CD4-positive, alpha-beta memory T cell (primary cell): ENCODE measurements around the gene MT1B. TPM values are rescaled to one million over a fixed set of nuclear protein-coding genes. Genes with fewer than 3 reads are reported as not detected.

Experiments
- CTCF ChIA-PET: fragments of 350-600 bp; sonication (Branson Sonifier 250); formaldehyde crosslinking; loops from one replicate; lab custom pipeline; 2021; ENCODE audit warnings: inconsistent platforms; ENCODE audit not compliant: partially characterized antibody; lab: Charles Lee
- POLR2A ChIA-PET: fragments of 350-600 bp; sonication (Branson Sonifier 250); formaldehyde crosslinking; loops from one replicate; lab custom pipeline; 2021; ENCODE audit not compliant: partially characterized antibody; lab: Charles Lee
- DNase-seq, 5 donors: peaks; one replicate each; pipeline versions ENCODE4 v3.0.0 to v3.0.0-alpha.2; 2020 to 2022; ENCODE audit warnings: mixed read lengths in 1 of 5
- H3K27ac ChIP-seq: one replicate; pipeline ENCODE4 v1.7.0; 2013; ENCODE audit warnings: low read depth, low read length
- H3K27me3 ChIP-seq: 2 replicates; pipeline ENCODE4 v1.7.0; 2013; ENCODE audit warnings: mild to moderate bottlenecking, low read length, moderate library complexity; ENCODE audit not compliant: insufficient read depth
- H3K36me3 ChIP-seq: 2 replicates; pipeline ENCODE4 v1.7.0; 2013; ENCODE audit warnings: mild to moderate bottlenecking, low read length, moderate library complexity; ENCODE audit not compliant: insufficient read depth
- H3K4me1 ChIP-seq: 2 replicates; pipeline ENCODE4 v1.7.0; 2013; ENCODE audit warnings: mild to moderate bottlenecking, low read length, moderate library complexity; ENCODE audit not compliant: insufficient read depth
- H3K4me3 ChIP-seq, 2 donors: one replicate each; pipeline ENCODE4 v1.7.0; 2013; ENCODE audit warnings: low read length in 2 of 2, mild to moderate bottlenecking in 1 of 2
- H3K9me3 ChIP-seq, 2 donors: one replicate each; pipeline ENCODE4 v1.7.0; 2013; ENCODE audit warnings: low read length in 2 of 2, control low read depth in 1 of 2; ENCODE audit not compliant: control insufficient read depth in 1 of 2
- H3K27ac Mint-ChIP-seq, 7 donors: one replicate each; pipeline ENCODE4 v1.8.0; 2020 to 2021; ENCODE audit warnings: mixed read lengths in 7 of 7, mild to moderate bottlenecking in 6 of 7, inconsistent platforms in 3 of 7, moderate library complexity in 3 of 7
- H3K27me3 Mint-ChIP-seq, 2 donors: one replicate each; pipeline ENCODE4 v1.8.0; 2020 to 2021; ENCODE audit warnings: mixed read lengths in 2 of 2
- H3K36me3 Mint-ChIP-seq, 2 donors: one replicate each; pipeline ENCODE4 v1.8.0; 2020 to 2021; ENCODE audit warnings: mixed read lengths in 2 of 2, inconsistent platforms in 1 of 2, mild to moderate bottlenecking in 1 of 2
- H3K4me1 Mint-ChIP-seq, 4 donors: one replicate each; pipeline ENCODE4 v1.8.0; 2020 to 2021; ENCODE audit warnings: mixed read lengths in 4 of 4, mild to moderate bottlenecking in 1 of 4
- H3K4me3 Mint-ChIP-seq, 8 donors: one replicate each; pipeline ENCODE4 v1.8.0; 2020 to 2021; ENCODE audit warnings: mixed read lengths in 8 of 8, mild to moderate bottlenecking in 7 of 8, moderate library complexity in 6 of 8, inconsistent platforms in 3 of 8
- H3K9me3 Mint-ChIP-seq, 8 donors: one replicate each; pipeline ENCODE4 v1.8.0; 2020 to 2021; ENCODE audit warnings: mixed read lengths in 8 of 8, mild to moderate bottlenecking in 5 of 8, inconsistent platforms in 3 of 8, moderate library complexity in 1 of 8
- intact Hi-C: fragments of 100-400 bp; cut with micrococcal nuclease; formaldehyde crosslinking; loops from one replicate; pipeline ENCODE4 v1.15.1; 2023
- polyA plus RNA-seq, 2 donors: library from polyadenylated mRNA; unstranded; fragments of 300-500 nt; fragmentation: Illumina TruSeq; gene quantifications; one replicate each; pipeline ENCODE4 v1.2.3, GENCODE V29; 2021
- total RNA-seq, 2 experiments: library from RNA; stranded (reverse); gene quantifications; one replicate each; pipeline ENCODE4 v1.2.3, GENCODE V29; 2021

The MT1B gene
- total RNA-seq (not detected), polyA plus RNA-seq (not detected)

DNA sequence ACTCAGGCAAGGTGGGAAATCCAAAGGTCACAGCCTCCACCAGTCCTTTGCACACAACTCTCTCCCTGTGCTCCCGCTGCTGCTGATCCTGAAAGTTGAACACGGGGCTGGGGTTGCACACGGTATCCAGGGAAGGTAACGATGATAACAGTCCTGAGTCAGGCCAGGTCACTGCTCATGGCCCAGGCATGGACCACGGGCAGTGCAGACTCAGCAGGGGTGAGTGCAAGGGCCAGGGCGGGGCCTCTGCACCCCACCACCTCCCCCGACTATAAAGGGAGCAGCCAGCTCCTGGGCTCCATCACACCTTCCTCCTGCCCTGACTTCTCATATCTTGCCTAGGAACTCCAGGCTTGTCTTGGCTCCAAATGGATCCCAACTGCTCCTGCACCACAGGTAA is at the start of gene MT1B:
Gene MT1B, plus strand, starts transcription at position 301 of the 400 bp plus-strand sequence. Its CDS starts 68 bp downstream, at position 369.
- H3K4me3 ChIP-seq: no peak within 1 kb of the TSS
- Mint-ChIP-seq H3K4me3 (no peak within 1 kb of the TSS), H3K9me3 (no peaks in the 10 kb centered on the region), H3K27me3 (peaks cover 9 to 15% of the 10 kb centered on the region in 2 donors), H3K4me1 (no peaks in the 10 kb centered on the region), H3K36me3 (no peaks in the 10 kb centered on the region), H3K27ac (no peak within 1 kb of the TSS)
- intact Hi-C loops: no loop called here
- H3K4me1 ChIP-seq: no peaks in the 10 kb centered on the region
- H3K36me3 ChIP-seq: no peaks in the 10 kb centered on the region
- CTCF ChIA-PET: no interaction called here
- POLR2A ChIA-PET: no interaction called here
- no peaks in the 10 kb centered on the region for H3K9me3 ChIP-seq
- H3K27ac ChIP-seq: no peak within 1 kb of the TSS
- H3K27me3 ChIP-seq: no peaks in the 10 kb centered on the region
- DNase-seq: no peak

DNA sequence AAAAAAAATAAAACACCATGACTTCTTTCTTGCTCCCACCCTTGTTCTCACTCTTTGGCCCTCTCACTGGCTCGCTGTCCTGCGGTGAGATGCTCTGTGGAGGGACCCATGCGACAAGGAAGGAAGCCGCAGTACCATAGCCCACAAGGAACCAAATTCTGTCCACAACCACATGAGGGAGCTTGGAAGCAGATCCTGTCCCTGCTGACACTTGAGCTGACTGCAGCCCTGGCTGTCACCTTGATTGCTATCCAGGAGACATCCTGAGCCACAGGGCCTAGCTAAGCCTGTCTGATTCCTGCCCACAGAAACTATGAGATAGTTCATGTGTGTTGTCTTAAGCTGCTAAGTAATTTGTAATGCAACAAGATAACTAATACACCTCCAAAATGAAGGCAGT is 48.1 kb upstream of the MT1B start:
- Histone ChIP-seq H3K4me3 (no peak overlapping the region), H3K9me3 (no peaks in the 10 kb centered on the region), H3K4me1 (peaks cover 16% of the 10 kb centered on the region), H3K36me3 (no peaks in the 10 kb centered on the region), H3K27me3 (no peaks in the 10 kb centered on the region), H3K27ac (no peak overlapping the region)
- Mint-ChIP-seq H3K27ac (no peak overlapping the region), H3K27me3 (peaks cover 6 to 9% of the 10 kb centered on the region in 2 donors), H3K9me3 (no peaks in the 10 kb centered on the region), H3K36me3 (peaks cover 0 to under 1% of the 10 kb centered on the region in 2 donors), H3K4me1 (peaks cover 12 to 24% (median 21%) of the 10 kb centered on the region in 4 donors), H3K4me3 (no peak overlapping the region)
- DNase-seq: peak in 1 of 5 donors; percentile 27
- ChIA-PET CTCF (interaction anchor here (0.9 to 4.3 kb wide), 9 partner anchors 16 to 98 kb away, joined by 3 to 37 read pairs (median 3); no protein-coding TSS in a partner anchor), POLR2A (no interaction called here)
- intact Hi-C loops: no loop called here

DNA sequence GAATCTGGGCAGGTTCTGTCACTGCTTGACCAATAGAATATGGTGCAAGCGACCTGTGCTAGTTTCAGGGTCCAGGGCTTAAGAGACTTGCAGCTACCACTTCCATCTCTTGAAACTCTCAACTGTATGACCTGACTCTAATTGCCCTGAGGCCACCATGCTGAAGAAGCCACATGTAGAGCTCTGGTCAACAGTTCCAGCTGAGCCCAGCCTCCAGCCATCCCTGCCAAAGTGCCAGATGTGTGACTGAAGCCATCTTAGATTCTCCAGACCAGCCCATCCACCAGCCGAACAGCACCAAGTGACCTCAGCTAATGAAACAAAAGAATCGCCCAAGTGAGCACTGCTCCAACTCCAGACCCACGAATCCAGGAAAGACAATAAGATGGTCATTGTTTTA is 46.7 kb upstream of the MT1B start:
- no peaks in the 10 kb centered on the region for H3K36me3 ChIP-seq
- H3K4me3 Mint-ChIP-seq: no peak overlapping the region
- no peak for DNase-seq
- no peak overlapping the region for H3K27ac ChIP-seq
- CTCF ChIA-PET: interaction anchor here (3.3 kb wide), 1 partner anchor 97 kb away, joined by 37 read pairs; no protein-coding TSS in a partner anchor
- H3K9me3 ChIP-seq: no peaks in the 10 kb centered on the region
- POLR2A ChIA-PET: interaction anchor here (1.0 to 1.8 kb wide), 3 partner anchors 19 to 39 kb away, joined by 3 to 5 read pairs (median 4); partner anchors contain the start of gene MT1E
- H3K9me3 Mint-ChIP-seq: no peaks in the 10 kb centered on the region
- peaks cover 29% of the 10 kb centered on the region for H3K4me1 ChIP-seq
- no peaks in the 10 kb centered on the region for H3K27me3 ChIP-seq
- H3K27me3 Mint-ChIP-seq: peaks cover 6 to 9% of the 10 kb centered on the region in 2 donors
- no peak overlapping the region for H3K4me3 ChIP-seq
- H3K36me3 Mint-ChIP-seq: peaks cover 0 to 4% of the 10 kb centered on the region in 2 donors
- intact Hi-C loops: no loop called here
- H3K4me1 Mint-ChIP-seq: peaks cover 17 to 36% (median 31%) of the 10 kb centered on the region in 4 donors
- H3K27ac Mint-ChIP-seq: peak overlapping the region in 3 of 7 donors; percentile 9 to 47 (median 23)

DNA sequence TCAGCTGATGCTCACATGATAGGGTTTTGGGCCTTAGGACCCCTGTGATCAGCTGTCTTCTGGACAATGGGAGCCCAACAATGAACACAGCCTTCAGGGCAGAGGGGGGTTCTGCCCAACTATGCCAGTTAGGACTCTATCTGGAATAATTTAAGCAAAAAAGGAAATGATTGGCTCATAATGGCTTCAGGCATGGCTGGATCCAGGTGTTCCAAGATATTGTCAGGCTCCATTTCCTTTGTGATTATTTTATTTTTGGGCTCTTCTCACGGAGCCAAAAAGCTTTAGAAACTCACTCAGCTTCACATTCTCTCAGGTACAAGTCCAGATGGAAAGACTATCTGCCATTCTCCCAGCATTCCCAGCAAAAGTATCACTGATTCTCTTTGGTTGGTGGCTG is 46.2 kb upstream of the MT1B start:
- CTCF ChIA-PET: interaction anchor here (3.3 kb wide), 1 partner anchor 96 kb away, joined by 37 read pairs; no protein-coding TSS in a partner anchor

DNA sequence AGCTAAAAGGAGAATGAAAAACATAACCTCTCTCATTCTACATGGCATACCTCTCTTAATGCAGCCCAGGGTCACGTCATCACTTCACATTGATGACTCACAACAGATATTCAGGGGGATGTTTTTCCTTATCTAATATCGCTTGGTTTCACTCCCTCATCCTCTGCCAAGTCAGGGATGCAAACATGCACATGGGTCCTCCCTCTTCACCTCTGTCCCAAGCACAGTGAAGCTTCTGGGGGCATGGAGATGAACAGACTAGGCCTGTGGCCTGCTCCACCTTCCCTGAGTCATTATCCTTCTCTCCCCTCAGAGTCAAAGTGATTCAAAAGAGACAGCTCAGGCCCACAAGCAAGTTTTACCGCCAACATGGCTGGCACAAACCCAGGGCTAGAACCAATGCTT is 45.6 kb upstream of the MT1B start:
- Histone ChIP-seq H3K4me3 (no peak overlapping the region), H3K27ac (no peak overlapping the region), H3K27me3 (no peaks in the 10 kb centered on the region), H3K9me3 (no peaks in the 10 kb centered on the region), H3K36me3 (no peaks in the 10 kb centered on the region), H3K4me1 (peaks cover 40% of the 10 kb centered on the region)
- Mint-ChIP-seq H3K4me3 (peak overlapping the region in 2 of 8 donors; percentile 1 to 57), H3K36me3 (peaks cover 0 to 4% of the 10 kb centered on the region in 2 donors), H3K9me3 (no peaks in the 10 kb centered on the region), H3K4me1 (peaks cover 21 to 46% (median 36%) of the 10 kb centered on the region in 4 donors), H3K27me3 (peaks cover 0 to 3% of the 10 kb centered on the region in 2 donors), H3K27ac (peak overlapping the region in 6 of 7 donors; percentile 15 to 93 (median 84))
- intact Hi-C loops: no loop called here
- ChIA-PET CTCF (interaction anchor here (1.1 to 3.3 kb wide), 2 partner anchors 96 kb away, joined by 6 to 37 read pairs; no protein-coding TSS in a partner anchor), POLR2A (interaction anchor here (1.8 to 4.7 kb wide), 2 partner anchors 77 to 95 kb away, joined by 6 to 22 read pairs; partner anchors contain the start of gene MT1X)
- no peak for DNase-seq

More for the DNA sequence above, 46.2 kb upstream of the MT1B start:
- H3K4me1 ChIP-seq: peaks cover 34% of the 10 kb centered on the region
- Mint-ChIP-seq H3K4me3 (no peak overlapping the region), H3K9me3 (no peaks in the 10 kb centered on the region), H3K36me3 (peaks cover 0 to 4% of the 10 kb centered on the region in 2 donors), H3K27me3 (peaks cover 2 to 5% of the 10 kb centered on the region in 2 donors), H3K27ac (peak overlapping the region in 3 of 7 donors; percentile 15 to 88 (median 73)), H3K4me1 (peaks cover 18 to 40% (median 32%) of the 10 kb centered on the region in 4 donors)
- no peak overlapping the region for H3K27ac ChIP-seq
- no peak overlapping the region for H3K4me3 ChIP-seq
- no peaks in the 10 kb centered on the region for H3K36me3 ChIP-seq
- no peaks in the 10 kb centered on the region for H3K9me3 ChIP-seq
- POLR2A ChIA-PET: interaction anchor here (1.0 to 1.8 kb wide), 4 partner anchors 18 to 77 kb away, joined by 3 to 6 read pairs (median 4); partner anchors contain the start of genes MT1E and MT1X
- DNase-seq: no peak
- no peaks in the 10 kb centered on the region for H3K27me3 ChIP-seq
- intact Hi-C loops: no loop called here

DNA sequence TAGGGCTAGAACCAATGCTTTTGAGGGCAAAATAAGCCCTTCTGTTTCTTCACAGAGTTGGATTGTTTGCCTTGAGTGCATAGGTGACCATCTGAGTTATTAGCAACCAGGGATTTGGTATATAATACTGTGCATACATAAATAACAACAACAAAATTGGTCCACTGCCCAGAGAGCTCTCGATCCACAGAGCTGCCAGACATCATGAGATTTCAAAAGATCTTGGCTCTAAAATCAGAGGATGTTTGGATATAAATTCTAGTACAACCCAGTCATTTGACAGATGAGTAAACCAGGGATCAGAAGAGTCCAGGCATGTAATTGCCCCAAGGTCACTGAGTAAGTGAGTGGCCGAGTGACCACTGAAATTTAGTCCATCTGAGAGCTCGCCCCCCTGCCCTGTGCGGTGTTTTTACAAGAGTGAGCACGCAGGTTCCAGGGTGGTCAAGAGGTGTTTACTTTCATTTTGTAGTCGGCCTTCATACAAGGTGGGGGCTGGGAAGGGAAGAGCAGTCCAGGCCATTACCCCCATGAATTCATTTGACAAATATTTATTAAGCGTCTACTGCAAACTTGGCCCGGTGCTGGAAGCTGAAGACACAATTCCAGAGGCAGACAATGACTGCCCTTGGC is 45.1 kb upstream of the MT1B start:
- no peaks in the 10 kb centered on the region for H3K36me3 ChIP-seq
- no peaks in the 10 kb centered on the region for H3K27me3 ChIP-seq
- H3K4me3 Mint-ChIP-seq: peak overlapping the region in 7 of 8 donors; percentile 23 to 74 (median 55)
- no peaks in the 10 kb centered on the region for H3K9me3 ChIP-seq
- peak overlapping the region; percentile 53 to 93 (median 88) for H3K27ac Mint-ChIP-seq
- peaks cover 46% of the 10 kb centered on the region for H3K4me1 ChIP-seq
- ChIA-PET CTCF (interaction anchor here (1.1 kb wide), 1 partner anchor 95 kb away, joined by 6 read pairs; no protein-coding TSS in a partner anchor), POLR2A (interaction anchor here (1.8 to 4.7 kb wide), 4 partner anchors 37 to 95 kb away, joined by 6 to 22 read pairs (median 14); partner anchors contain the start of genes BBS2 and MT1X)
- H3K27ac ChIP-seq: no peak overlapping the region
- intact Hi-C loops: no loop called here
- H3K27me3 Mint-ChIP-seq: peaks cover 0 to 3% of the 10 kb centered on the region in 2 donors
- peaks cover 24 to 51% (median 39%) of the 10 kb centered on the region in 4 donors for H3K4me1 Mint-ChIP-seq
- DNase-seq: no peak
- H3K9me3 Mint-ChIP-seq: no peaks in the 10 kb centered on the region
- no peak overlapping the region for H3K4me3 ChIP-seq
- peaks cover 0 to 4% of the 10 kb centered on the region in 2 donors for H3K36me3 Mint-ChIP-seq
